Esophagus muscularis mucosa (tissue), 4 donors: ENCODE measurements around the gene USP19.

Experiments
- EP300 ChIP-seq: sonication (generic); formaldehyde crosslinking; IDR thresholded peaks from one replicate; pipeline ENCODE4 v1.6.1; 2017; ENCODE audit warnings: antibody characterized with exemption
- POLR2A ChIP-seq: fragments of 450-650 bp; IDR thresholded peaks from one replicate; pipeline ENCODE4 v1.6.1; 2017; ENCODE audit warnings: antibody characterized with exemption, moderate library complexity, mild to moderate bottlenecking, low read depth
- POLR2AphosphoS5 ChIP-seq, 2 donors: sonication (generic); formaldehyde crosslinking; IDR thresholded peaks; one replicate each; pipeline ENCODE4 v1.6.1; 2017; ENCODE audit warnings: antibody characterized with exemption in 2 of 2
- TF ChIP-seq, protein P1 (sequence below), 3 experiments: fragments of 200-600 bp in 2 of 3; fragments of 450-650 bp in 1 of 3; sonication (generic) in 2 of 3; IDR thresholded peaks; one replicate each; pipeline ENCODE4 v1.5.1; 2017 to 2019; ENCODE audit warnings: antibody characterized with exemption in 3 of 3, mild to moderate bottlenecking in 2 of 3, moderate library complexity in 1 of 3

- no peak for TF ChIP-seq POLR2A
- TF ChIP-seq POLR2AphosphoS5 (IDR thresholded peaks at IDR 0.05), result no peak
- TF ChIP-seq, protein P1, sequence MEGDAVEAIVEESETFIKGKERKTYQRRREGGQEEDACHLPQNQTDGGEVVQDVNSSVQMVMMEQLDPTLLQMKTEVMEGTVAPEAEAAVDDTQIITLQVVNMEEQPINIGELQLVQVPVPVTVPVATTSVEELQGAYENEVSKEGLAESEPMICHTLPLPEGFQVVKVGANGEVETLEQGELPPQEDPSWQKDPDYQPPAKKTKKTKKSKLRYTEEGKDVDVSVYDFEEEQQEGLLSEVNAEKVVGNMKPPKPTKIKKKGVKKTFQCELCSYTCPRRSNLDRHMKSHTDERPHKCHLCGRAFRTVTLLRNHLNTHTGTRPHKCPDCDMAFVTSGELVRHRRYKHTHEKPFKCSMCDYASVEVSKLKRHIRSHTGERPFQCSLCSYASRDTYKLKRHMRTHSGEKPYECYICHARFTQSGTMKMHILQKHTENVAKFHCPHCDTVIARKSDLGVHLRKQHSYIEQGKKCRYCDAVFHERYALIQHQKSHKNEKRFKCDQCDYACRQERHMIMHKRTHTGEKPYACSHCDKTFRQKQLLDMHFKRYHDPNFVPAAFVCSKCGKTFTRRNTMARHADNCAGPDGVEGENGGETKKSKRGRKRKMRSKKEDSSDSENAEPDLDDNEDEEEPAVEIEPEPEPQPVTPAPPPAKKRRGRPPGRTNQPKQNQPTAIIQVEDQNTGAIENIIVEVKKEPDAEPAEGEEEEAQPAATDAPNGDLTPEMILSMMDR (IDR thresholded peaks at IDR 0.05), result no peak
- no peak for TF ChIP-seq EP300
Observed at GRCh38 chr3:49148159-49148558, 27.5 kb upstream of the USP19 start.
